Epithelial cell of esophagus (primary cell): ENCODE measurements around the gene NOTCH4.

Experiments used
- DNase-seq: peaks from one replicate; pipeline ENCODE4 v3.0.0; 2010; ENCODE audit warnings: low read depth
- H3K4me3 ChIP-seq: 2 replicates; pipeline ENCODE4 v1.5.1; 2011; ENCODE audit warnings: mild to moderate bottlenecking, low read length, control low read depth
- TF ChIP-seq, protein P1 (sequence below): IDR thresholded peaks from 2 replicates; pipeline ENCODE4 v1.5.1; 2011; ENCODE audit warnings: low read depth, mild to moderate bottlenecking, low read length, control low read depth, inconsistent platforms; ENCODE audit not compliant: insufficient read depth; ENCODE audit errors: missing control alignments

NOTCH4 gene

GRCh38 chr6:32239462-32239861 lies 15.6 kb upstream of the NOTCH4 start:
- TF ChIP-seq, protein P1, sequence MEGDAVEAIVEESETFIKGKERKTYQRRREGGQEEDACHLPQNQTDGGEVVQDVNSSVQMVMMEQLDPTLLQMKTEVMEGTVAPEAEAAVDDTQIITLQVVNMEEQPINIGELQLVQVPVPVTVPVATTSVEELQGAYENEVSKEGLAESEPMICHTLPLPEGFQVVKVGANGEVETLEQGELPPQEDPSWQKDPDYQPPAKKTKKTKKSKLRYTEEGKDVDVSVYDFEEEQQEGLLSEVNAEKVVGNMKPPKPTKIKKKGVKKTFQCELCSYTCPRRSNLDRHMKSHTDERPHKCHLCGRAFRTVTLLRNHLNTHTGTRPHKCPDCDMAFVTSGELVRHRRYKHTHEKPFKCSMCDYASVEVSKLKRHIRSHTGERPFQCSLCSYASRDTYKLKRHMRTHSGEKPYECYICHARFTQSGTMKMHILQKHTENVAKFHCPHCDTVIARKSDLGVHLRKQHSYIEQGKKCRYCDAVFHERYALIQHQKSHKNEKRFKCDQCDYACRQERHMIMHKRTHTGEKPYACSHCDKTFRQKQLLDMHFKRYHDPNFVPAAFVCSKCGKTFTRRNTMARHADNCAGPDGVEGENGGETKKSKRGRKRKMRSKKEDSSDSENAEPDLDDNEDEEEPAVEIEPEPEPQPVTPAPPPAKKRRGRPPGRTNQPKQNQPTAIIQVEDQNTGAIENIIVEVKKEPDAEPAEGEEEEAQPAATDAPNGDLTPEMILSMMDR, result no peak
- DNase-seq, result no peak
- no peak overlapping the region for H3K4me3 ChIP-seq

DNA sequence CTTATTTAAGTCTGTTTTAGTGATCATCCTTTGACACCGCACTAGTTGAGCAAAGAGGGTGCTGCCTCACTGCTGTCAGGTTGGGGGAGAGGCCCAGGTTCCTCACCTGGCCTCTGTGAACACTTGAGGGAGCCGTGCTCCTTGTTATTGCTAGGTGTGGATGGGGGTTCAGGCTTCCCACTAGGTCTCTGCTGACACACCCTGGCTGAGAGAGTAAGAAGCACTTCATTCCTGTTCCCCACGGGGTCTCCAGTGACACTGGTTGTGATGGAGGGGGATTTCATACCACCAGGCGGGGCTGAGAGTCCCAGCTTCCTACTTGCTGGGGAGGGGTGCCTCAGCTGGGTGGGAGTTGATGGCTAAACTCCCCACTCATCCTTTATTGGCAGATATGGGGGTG lies 11.1 kb upstream of the NOTCH4 start:
- no peak for DNase-seq
- no peak overlapping the region for H3K4me3 ChIP-seq
- TF ChIP-seq, protein P1, result no peak

- TF ChIP-seq, protein P1, result no peak
- DNase-seq, result no peak
- H3K4me3 ChIP-seq, result no peak overlapping the region
These were observed 2.6 kb upstream of the NOTCH4 start for GRCh38 chr6:32226434-32226833.

DNA sequence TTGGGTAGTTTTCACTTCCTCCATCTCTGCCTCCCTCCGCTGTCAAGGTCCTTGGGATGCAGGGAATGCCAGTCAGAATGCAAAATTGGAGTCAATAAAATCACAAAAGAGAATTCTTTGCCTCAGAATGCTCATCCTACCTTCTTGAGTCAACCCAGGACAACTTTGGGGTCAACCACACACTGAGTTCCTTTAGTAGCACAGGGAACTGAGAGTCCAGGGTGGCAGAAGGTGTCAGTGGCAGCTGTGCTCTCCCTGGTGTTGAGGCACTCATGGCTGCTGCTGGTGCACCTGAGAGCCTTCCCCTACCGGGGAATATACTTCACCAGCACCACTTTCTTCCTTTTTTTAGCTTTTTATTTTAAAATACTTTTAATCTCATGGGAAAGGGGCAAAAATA lies 829 bp upstream of the NOTCH4 start:
- DNase-seq, result no peak
- no peak overlapping the region for H3K4me3 ChIP-seq
- TF ChIP-seq, protein P1, result no peak

- TF ChIP-seq, protein P1, result no peak
- peak; percentile 24 for DNase-seq
- H3K4me3 ChIP-seq, result no peak overlapping the region
These were observed 1.3 kb downstream of the NOTCH4 start for GRCh38 chr6:32222333-32223230.

DNA sequence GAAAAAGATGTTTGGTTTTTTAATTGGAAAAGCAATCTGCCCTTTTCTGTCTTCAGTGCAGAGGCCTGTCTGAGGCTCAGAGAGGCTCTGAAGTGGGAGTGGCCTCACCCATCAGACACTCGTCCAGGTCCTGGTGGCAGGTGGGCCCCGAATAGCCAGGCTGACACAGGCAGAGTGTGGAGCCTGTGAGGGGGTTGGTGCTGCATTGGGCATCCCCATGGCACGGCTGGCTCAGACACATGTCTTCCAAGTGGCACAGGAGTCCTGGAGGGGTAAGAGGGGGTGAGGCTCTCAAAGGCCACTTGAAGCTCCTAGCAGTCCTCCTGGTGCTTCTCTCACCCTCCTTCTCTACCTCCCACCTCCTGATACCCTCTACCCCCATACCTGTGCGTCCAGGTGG lies 3.8 kb downstream of the NOTCH4 start:
- no peak overlapping the region for H3K4me3 ChIP-seq
- DNase-seq, result no peak
- TF ChIP-seq, protein P1, result no peak

DNA sequence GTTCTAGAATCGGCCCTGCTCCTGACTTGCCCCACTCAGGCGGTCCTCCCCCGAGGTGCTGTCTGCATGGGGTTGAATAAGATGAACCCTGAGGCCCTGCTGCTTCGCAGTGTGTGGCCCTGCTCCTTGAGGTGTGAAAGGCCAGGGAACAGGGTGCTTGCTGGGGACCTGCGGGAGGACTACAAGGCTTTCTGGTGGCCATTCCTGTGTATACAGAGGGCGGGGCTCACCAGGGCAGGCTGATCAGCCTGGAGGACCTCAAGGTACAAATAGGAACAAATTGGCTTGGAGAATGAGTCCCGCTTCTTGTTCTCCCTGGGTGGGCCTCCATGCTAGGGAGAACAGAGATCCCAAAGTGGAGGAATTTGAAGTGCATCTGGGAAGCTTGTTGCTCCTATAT lies 5.7 kb downstream of the NOTCH4 start:
- TF ChIP-seq, protein P1, result no peak
- no peak overlapping the region for H3K4me3 ChIP-seq
- no peak for DNase-seq
